Ectodermal cell (in vitro differentiated cells): ENCODE data around the gene RNGTT.
"Not testable (repeated sequence)": the region's sequence is repeated elsewhere in the genome, so short reads cannot be mapped to it uniquely, and the experiment has no call there.

Experiments used
- H3K27ac ChIP-seq: 2 replicates; pipeline ENCODE4 v1.7.0; 2013; ENCODE audit warnings: mild to moderate bottlenecking, low read depth, low read length; ENCODE audit not compliant: insufficient read depth, poor library complexity, severe bottlenecking
- H3K27me3 ChIP-seq: 2 replicates; pipeline ENCODE4 v1.7.0; 2013; ENCODE audit warnings: mild to moderate bottlenecking, low read length; ENCODE audit not compliant: insufficient read depth, control insufficient read depth, poor library complexity, severe bottlenecking
- H3K36me3 ChIP-seq: one replicate; pipeline ENCODE4 v1.7.0; 2013; ENCODE audit warnings: low read length; ENCODE audit not compliant: control insufficient read depth, insufficient read depth
- H3K4me1 ChIP-seq: one replicate; pipeline ENCODE4 v1.7.0; 2013; ENCODE audit warnings: low read length; ENCODE audit not compliant: control insufficient read depth, insufficient read depth
- H3K4me3 ChIP-seq: 2 replicates; pipeline ENCODE4 v1.7.0; 2013; ENCODE audit warnings: low read depth, low read length, control low read depth; ENCODE audit not compliant: insufficient read depth
- H3K9me3 ChIP-seq: 2 replicates; pipeline ENCODE4 v1.7.0; 2013; ENCODE audit warnings: mild to moderate bottlenecking, low read length, moderate library complexity; ENCODE audit not compliant: control insufficient read depth
- WGBS, 2 experiments: methylation state at CpG; one replicate each; pipeline ENCODE4 v1.1.7; 2013; ENCODE audit warnings: missing lambda C conversion rate in 2 of 2; 5-methylcytosine and 5-hydroxymethylcytosine counted together

The RNGTT gene

DNA sequence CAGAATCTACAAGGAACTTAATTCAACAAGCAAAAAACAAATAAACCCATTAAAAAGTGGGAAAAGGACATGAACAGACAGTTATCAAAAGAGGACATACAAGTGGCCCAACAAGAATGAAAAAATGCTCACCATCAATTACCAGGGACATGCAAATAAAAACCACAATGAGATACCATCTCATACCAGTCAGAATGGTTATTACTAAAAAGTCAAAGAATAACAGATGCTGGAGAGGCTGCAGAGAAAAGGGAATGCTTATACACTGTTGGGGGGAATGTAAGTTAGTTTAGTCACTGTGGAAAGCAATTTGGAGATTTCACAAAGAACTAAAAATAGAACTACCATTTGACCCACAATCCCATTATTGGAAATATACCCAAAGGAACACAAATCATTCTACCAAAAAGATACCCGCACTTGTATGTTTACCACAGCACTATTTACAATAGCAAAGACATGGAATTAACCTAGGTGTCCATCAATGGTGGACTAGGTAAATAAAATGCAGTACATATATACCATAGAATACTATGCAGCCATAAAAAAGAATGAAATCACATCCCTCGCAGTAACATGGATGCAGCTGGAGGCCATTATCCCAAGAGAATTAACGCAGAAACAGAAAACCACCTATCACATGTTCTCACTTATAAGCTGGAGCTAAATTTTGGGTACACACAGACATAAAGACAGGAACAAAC, 48.4 kb downstream of the RNGTT start:
- Histone ChIP-seq H3K27me3 (no peaks in the 10 kb centered on the region), H3K36me3 (no peaks in the 10 kb centered on the region), H3K4me1 (no peaks in the 10 kb centered on the region), H3K9me3 (peaks cover 2% of the 10 kb centered on the region), H3K27ac (no peak overlapping the region), H3K4me3 (no peak overlapping the region)
- 93 to 95% methylated on average over 3 of the region's 3 CpGs for whole genome bisulfite sequencing, 2 experiments

DNA sequence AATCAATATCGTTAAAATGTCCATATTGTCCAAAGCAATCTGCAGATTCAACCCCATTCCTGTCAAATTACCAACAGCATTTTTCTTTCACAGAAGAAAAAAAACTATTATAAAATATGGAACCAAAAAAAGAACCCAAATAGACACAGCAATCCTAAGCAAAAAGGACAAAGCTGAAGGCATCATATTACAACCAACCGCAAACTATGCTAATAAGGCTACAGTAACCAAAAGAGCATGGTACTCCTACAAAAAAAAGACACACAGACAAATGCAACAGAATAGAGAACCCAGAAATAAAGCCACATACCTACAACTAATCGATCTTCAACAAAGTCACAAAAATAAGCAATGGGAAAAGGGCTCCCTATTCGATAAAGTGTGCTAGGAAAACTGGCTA, 49.2 kb downstream of the RNGTT start:
- no peaks in the 10 kb centered on the region for H3K36me3 ChIP-seq
- H3K4me3 ChIP-seq = no peak overlapping the region
- H3K9me3 ChIP-seq = peaks cover 2% of the 10 kb centered on the region
- no peaks in the 10 kb centered on the region for H3K27me3 ChIP-seq
- 88 to 89% methylated on average over 4 of the region's 4 CpGs for WGBS, 2 experiments
- H3K27ac ChIP-seq = no peak overlapping the region
- H3K4me1 ChIP-seq = no peaks in the 10 kb centered on the region

DNA sequence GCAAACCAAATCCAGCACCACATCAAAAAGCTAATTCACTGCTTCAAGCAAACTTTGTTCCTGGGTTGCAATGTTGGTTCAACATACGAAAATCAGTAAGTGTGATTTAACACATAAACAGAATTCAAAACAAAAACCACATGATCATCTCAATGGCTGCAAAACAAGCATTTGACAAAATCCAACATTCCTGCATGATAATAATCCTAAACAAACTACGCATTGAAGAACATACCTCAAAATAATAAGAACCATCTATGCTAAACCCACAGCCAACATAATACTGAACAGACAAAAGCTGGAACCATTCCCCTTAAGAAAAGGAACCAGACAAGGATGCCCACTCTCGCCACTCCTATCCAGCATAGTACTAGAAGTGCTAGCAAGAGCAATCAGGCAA, 49.9 kb downstream of the RNGTT start:
- Histone ChIP-seq H3K36me3 (no peaks in the 10 kb centered on the region), H3K27me3 (no peaks in the 10 kb centered on the region), H3K27ac (no peak overlapping the region), H3K4me1 (no peaks in the 10 kb centered on the region), H3K4me3 (no peak overlapping the region), H3K9me3 (peaks cover 2% of the 10 kb centered on the region)
- WGBS, 2 experiments = 84 to 88% methylated on average over 3 of the region's 3 CpGs

DNA sequence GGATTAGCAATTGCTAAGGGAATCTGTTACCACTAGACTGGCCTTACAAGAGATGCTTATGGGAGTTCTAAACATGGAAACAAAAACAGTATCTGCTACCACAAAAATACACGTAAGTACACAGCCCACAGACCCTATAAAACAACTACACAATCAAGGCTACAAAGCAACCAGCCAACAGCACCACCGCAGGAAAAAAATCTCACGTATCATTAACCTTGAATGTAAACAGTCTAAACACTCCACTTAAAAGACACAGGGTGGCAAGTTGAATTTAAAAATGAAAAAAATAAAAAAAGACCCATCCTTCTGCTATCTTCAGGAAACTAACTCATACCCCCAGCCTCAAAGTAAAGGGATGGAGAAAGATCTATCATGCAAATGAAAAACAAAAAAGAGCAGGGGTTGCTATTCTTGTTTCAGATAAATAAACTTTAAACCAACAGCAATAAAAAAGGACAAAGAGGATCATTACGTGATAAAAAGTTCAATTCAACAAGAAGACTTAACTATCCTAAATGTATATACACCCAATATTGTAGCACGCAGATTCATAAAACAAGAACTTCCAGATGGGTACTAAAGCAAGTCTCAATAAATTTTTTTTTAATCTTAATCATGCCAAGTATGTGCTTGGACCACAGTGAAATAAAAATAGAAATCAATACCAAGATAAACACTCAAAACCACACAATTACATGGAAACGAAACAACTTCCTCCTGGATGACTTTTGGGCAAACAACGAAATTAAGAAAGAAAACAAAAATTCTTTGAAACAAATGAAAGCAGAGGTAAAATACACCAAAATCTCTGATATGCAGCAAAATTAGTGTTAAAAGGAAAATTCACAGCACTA, 52.3 kb downstream of the RNGTT start:
- Histone ChIP-seq H3K36me3 (no peaks in the 10 kb centered on the region), H3K27me3 (no peaks in the 10 kb centered on the region), H3K4me1 (no peaks in the 10 kb centered on the region), H3K27ac (no peak overlapping the region), H3K4me3 (no peak overlapping the region), H3K9me3 (no peaks in the 10 kb centered on the region)
- 94 to 95% methylated on average over 7 of the region's 7 CpGs for WGBS, 2 experiments

DNA sequence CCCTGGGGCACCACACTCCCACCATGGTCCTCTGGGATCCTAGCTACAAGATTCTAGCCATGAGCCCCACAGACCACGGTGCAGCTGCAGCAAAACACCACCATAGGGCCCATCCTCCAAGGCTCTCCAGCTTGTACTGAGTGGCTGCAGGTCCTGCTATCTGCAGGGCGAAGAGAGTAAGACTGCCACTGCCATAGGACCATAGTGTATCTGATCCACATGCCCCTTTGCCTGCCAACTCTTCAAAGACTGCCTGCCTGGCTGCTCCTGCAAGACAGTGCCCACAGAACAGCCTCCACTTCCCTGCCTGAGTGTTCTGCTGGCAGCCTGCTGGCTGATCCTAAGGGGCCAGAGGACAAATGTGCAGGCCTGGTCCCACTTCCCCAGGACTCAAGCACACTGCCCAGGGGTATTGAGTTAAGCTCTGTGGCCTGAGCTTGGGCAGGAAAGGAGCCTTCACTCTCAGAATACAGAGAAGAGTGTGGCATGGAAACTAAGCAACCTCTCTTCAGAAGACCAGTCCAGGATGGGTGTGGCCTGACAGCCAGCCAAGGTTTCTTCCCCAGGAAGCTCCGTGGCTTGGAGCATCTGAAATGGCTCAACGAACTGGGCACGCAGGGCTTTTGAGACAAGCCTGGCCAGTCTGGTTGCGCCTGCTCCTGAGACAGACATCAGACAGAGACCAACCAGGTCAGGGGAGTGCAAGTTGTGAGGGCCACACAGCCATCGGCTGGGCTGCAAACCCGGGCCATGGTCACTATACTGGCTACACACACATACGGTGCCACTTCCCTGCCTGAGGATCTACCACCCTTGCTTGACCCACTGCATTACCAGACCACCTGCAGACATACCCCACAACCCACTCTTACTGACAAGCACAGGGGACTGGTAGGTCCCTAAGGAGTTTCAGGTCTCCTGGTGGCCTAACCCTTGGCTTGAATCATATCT, 54.5 kb downstream of the RNGTT start:
- Histone ChIP-seq H3K36me3 (no peaks in the 10 kb centered on the region), H3K4me1 (no peaks in the 10 kb centered on the region)
- WGBS, 2 experiments = 95% methylated on average over 9 of the region's 9 CpGs

DNA sequence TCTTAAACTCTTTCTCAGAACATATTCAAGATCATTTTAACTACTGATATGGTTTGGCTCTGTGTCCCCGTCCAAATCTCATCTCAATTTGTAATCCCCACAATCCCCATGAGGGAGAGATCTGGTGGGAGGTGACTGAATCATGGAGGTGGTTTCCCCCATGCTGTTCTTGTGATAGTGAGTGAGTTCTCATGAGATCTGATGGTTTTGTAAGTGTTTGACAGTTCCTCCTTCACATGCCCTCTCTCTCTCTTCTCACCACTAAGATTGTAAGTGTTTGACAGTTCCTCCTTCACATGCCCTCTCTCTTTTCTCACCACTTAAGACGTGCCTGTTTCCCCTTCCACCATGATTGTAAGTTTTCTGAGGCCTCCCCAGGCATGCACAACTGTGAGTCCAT, 56.3 kb downstream of the RNGTT start:
- H3K27ac ChIP-seq, H3K27me3 ChIP-seq, H3K4me1 ChIP-seq, H3K9me3 ChIP-seq, H3K4me3 ChIP-seq, H3K36me3 ChIP-seq: not testable (repeated sequence)
- 75 to 85% methylated on average over 1 to 2 of the region's 2 CpGs for WGBS, 2 experiments

More for the DNA sequence above, 54.5 kb downstream of the RNGTT start:
- H3K4me3 ChIP-seq = no peak overlapping the region
- H3K9me3 ChIP-seq = no peaks in the 10 kb centered on the region
- no peak overlapping the region for H3K27ac ChIP-seq
- H3K27me3 ChIP-seq = no peaks in the 10 kb centered on the region

DNA sequence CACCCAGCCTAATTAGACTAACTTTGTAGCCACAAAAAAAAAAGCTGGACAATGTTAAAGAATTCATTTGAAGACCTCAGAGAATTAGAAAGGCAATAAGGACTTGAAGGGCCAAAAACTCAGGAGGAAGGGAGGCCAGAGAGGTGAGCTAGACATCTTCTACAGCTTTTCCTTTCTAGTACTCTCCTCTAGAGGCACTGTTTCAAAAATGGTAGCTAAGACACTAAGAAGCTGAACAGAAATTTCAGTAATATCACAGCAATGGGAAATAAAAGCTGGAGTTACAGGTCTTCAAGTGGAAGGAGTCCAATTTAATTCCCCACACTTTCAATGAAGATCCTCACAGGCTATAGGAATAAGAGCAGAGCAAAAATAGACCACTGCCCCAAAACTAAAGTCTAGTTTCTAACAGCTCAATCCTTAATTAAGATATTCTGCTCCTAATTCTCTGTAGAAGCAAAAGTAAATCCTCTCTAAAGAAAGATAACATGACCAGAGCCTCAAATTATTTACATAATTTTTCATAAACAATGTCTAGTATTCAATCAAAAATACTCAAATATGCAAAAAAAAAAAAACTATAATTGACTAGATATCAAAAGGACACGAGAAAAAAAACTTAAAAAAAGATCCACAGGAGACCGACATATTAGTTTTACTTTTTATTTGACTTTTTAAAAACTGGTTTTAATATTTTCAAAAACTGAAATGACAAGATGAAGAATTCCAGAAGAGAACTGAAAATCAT, 63.7 kb downstream of the RNGTT start:
- no peaks in the 10 kb centered on the region for H3K4me1 ChIP-seq
- H3K9me3 ChIP-seq = no peaks in the 10 kb centered on the region
- H3K27ac ChIP-seq = no peak overlapping the region
- no peak overlapping the region for H3K4me3 ChIP-seq
- H3K36me3 ChIP-seq = peaks cover 3% of the 10 kb centered on the region
- H3K27me3 ChIP-seq = no peaks in the 10 kb centered on the region
- WGBS, 2 experiments = 100% methylated on average over 2 of the region's 2 CpGs; no CpG with 5 or more reads in 1 of the 2 experiments

DNA sequence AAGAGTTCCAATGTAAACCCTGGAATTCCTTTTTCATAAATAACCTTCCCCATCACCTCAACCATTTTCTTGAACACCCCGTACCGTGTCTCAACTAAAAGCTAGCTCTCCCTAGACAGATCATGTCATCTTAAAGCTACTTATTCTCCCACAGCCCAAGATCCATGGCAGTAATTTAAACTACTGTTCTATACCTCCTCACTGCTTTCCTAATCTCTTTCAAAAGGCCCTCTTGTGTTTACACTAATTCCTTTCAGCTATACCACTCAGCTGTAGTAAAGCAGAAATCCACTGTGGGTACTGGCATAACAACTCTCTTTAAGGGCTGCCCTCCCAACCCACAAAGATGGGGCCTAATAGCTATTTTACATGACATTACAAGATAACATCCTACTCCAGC, 67.5 kb downstream of the RNGTT start:
- Histone ChIP-seq H3K4me1 (no peaks in the 10 kb centered on the region), H3K9me3 (no peaks in the 10 kb centered on the region), H3K36me3 (no peaks in the 10 kb centered on the region), H3K4me3 (no peak overlapping the region), H3K27ac (no peak overlapping the region), H3K27me3 (no peaks in the 10 kb centered on the region)
- 91% methylated on average over 2 of the region's 2 CpGs for WGBS, 2 experiments

DNA sequence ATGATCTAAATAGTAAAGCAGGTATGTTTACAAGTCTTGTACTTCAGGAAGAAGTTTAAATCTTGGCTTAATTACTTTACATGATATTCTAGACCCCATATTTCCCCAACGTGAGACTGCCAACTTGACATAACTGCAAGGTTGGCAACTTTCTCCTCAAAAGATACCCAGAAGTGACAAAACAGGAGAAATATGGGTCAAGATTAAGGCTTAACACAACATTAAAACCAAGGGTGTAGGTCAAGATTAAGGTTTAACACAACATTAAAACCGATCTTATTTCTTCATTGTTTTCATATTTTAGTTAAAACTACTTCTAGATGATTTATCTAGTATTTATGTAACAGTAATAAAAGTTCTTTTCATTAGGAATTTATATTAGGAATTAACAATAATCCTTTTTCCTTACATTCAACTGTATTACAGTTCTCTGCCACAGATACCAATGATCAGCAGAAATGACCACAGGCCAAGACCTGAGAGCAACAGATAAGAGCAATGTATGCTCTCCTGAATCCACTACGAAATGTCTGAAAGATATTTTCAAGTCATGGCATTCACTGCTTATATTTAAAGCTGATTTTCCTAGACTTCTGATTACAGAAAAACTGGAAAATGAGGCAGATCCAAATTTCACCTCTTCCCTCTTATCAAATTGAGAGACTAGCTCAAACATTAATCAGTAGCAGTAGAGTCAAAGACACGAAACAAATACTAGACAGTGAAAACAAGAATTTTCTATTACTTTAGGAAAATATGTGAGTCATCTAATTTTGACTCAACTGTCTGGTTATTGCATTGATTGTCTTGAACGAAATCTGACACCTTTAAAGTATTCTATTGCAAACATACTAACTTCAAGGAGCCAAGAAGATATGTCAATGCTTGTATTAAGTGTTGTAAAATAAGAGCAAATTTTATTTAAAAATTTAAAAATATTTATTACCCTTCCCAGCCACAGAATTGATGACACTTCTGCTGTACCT, 72.3 kb downstream of the RNGTT start:
- WGBS, 2 experiments = 93 to 99% methylated on average over 3 to 5 of the region's 5 CpGs

More for the DNA sequence above, 72.3 kb downstream of the RNGTT start:
- peaks cover 3% of the 10 kb centered on the region for H3K36me3 ChIP-seq
- H3K27ac ChIP-seq = no peak overlapping the region
- H3K4me1 ChIP-seq = no peaks in the 10 kb centered on the region
- H3K4me3 ChIP-seq = no peak overlapping the region
- H3K9me3 ChIP-seq = no peaks in the 10 kb centered on the region
- H3K27me3 ChIP-seq = no peaks in the 10 kb centered on the region
